NCI-H2171 treated with DMSO at 0.1 percent for 48 hours (cell line): ENCODE measurements around the gene C20orf204.

ENCODE experiments used
- DNase-seq: peaks from one replicate; lab custom pipeline; 2025; lab: John Stamatoyannopoulos, UW

C20orf204 gene

DNA sequence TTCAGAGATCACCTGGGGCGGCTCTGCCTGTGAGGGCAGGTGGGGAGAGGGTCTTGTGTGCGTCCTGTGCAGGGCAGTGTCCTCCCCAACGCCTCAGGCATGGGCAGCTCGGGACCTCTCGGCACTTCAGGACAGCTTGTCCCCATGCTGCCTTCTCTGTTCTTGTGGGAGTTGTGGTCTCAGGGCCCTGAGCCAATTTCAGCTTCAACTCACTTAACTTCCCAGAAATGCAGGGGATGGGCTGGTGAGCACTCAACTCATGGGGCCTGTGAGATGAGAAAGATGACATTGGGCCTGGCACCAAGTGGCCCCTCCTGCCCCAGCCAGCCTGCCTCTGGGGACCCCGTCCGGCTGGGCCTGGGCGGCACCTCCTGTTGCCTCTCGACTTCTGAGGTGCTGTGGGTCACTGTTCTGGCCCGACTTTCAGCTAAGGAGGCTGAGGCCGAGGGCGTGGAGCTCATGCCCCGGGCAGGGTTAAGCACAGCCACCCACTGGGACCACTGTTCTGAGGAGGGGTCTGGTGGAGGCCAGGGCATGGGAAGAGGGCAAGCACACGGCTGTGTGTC lies 36.6 kb downstream of the C20orf204 start:
- no peak for DNase-seq

DNA sequence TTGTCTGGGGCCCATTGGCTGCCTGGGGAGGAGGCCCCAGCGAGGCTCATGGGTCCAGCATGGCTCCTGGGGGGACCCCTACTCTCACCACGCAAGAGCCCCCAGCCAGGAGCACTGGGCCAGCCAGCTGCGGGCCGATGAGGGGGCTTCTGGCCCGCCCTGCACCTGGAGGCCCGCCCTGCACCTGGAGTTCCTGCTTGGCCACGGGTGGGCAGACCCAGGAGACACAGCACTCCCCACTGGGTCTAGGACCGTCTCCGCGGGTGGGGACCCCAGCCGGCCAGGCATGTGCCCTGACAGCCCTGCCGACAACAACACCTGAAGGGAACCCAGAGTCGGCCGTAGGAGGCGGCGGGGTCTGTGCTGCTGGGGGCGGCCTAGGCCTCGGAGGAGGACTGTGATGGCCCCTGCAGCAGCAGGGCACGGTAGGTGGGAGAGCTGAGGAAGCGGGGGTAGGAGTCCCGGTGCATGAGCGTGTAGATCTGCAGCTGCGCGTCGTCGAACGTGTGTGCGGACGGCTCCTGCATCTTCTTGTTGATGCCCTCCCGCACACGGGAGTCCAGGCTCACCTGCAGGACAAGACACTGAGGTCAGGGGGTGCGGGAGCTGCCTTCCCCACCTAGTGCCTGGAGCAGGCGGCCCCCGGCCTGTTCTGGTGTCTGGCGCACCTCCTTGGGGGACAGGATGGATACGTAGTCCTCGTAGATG lies 37.6 kb downstream of the C20orf204 start:
- DNase-seq, result no peak

GRCh38 chr20:64074184-64074789 lies 38.3 kb downstream of the C20orf204 start:
- DNase-seq, result no peak

GRCh38 chr20:64074963-64075362 lies 39.0 kb downstream of the C20orf204 start:
- no peak for DNase-seq

- DNase-seq, result no peak
Observed at GRCh38 chr20:64075556-64075955, 39.6 kb downstream of the C20orf204 start.

GRCh38 chr20:64076061-64076997 lies 40.3 kb downstream of the C20orf204 start:
- DNase-seq, result no peak

- no peak for DNase-seq
Observed at GRCh38 chr20:64077094-64077493, 41.1 kb downstream of the C20orf204 start.

DNA sequence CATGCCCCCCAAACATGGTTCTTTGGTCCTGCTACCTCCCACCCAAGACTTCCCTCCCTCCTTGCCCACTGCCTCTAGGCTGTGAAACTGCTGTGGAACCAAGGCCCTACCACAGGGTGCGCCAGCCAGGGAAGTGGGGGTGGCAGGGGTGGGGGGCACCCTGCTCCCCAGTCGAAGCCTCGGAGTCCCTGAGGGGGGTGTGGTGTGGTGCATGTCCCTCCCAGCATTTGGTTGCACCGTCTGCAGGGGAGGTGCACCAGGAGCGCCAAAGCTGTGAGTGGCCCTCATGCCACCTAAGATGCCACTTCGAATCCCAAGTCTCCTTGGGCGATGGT lies 41.5 kb downstream of the C20orf204 start:
- no peak for DNase-seq

- no peak for DNase-seq
Observed at GRCh38 chr20:64077876-64078551, 42.0 kb downstream of the C20orf204 start.

- no peak for DNase-seq
Observed at GRCh38 chr20:64078934-64079272, 42.9 kb downstream of the C20orf204 start.

DNA sequence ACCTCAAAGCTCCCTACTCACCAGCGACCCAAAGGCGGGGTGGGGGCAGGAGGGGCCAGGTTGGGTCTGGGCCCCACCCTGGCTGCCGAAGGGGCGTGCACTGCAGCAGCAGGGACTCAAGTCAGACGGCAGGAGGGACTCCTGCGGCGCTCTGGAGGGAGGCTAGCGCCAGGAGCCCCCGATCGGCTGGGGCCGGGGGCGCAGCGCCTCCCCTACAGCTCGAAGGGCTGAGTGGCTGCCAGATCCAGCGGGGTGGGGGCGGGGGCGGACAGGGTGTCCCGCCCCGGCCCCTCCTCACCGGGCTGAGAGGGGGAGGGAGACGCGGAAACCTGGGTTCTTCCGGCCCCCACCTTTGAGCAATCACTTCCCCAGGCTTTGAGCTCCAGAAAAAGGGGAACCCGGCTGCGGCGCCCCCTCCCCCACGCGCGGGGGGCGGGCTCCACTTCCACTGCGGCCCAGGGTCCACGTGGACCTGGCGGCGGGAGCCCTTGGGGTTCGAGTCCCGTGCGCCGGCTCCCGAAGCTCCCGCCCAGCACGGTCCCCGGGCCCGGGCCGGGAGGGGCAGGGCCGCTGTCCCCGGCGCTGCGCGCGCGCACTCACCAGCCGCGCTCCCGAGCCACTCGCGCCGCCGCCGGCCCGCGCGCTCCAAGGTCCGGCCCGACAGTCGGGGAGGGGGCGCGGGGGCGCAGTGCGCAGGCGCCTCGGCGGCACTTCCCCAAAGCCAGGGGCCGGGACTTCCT lies 43.5 kb downstream of the C20orf204 start, which contains the start of gene RGS19:
TSS of gene RGS19 (minus strand) at position 246 of the 740 bp plus-strand sequence. CDS start 2,632 bp downstream, outside the sequence.
- peak; percentile 57 for DNase-seq

DNA sequence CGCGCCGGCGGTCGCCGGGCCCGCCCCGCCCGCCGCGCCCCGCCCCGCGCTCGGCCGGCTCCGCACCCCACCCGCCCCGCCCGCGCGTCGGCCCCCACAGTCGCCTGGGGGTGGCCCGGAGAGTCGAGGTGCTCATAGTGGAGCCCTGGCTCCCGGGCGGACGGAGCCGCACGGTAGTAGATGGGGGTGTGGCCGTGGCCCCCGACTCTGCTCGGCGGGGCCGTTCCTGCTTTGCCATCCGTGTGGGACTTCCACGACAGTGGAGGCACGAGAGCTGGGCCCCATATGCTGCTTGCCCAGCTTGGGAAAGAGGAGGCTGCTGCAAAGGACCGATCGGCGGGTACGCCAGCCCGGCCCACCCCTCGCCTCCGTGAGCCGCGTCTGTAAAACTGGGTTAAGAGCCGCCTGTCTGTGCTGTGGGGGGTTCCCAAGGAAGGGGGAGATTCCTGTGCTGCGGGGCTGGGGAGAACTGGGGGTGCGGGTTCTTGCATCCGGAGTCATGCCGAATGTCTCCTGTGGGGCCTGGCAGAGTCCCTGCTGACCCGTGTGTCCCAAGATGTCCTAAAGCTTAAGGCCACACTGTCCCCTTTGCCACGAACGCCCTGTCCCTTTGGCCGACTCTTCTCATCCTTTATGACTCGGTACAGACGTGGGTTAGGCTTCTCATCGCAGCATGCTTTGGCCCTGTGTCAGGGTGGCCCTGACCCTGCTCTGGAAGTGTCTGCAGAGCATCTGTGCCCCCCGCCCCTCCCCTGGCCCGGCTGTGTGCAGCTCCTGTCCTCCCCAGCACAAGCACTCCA lies 44.2 kb downstream of the C20orf204 start, which contains the start of gene OPRL1:
TSS of gene OPRL1 (plus strand) at position 70 of the 800 bp plus-strand sequence. CDS start 12,639 bp downstream, outside the sequence.
- no peak for DNase-seq

- no peak for DNase-seq
Observed at GRCh38 chr20:64080813-64081623, 45.0 kb downstream of the C20orf204 start.

- no peak for DNase-seq
Observed at GRCh38 chr20:64081624-64081964, 45.6 kb downstream of the C20orf204 start.

- DNase-seq, result no peak
Observed at GRCh38 chr20:64082126-64082731, 46.2 kb downstream of the C20orf204 start.

- DNase-seq, result no peak
Observed at GRCh38 chr20:64082820-64083377, 46.9 kb downstream of the C20orf204 start.

DNA sequence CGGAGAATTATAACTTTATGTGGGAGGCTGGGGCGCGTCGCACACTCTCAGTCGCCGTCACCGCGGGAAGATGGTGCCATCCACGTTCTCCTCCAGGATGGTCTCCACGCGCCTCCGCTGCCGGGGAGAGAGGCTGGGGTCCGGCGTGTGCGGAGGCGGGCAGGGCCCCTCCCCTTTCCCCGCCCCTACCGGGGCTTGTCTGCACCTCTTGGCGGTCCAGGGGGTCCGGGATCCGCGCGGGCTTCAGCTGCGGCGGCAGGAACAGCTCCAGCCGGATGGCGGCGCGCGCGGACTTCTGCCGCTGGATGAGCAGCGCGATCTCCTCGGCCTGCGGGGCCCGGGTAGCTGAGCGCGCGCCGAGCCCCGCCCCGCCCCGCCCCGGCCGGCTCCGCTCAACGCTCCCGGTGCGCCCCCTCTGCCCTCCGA lies 47.4 kb downstream of the C20orf204 start:
- DNase-seq, result peak; percentile 91
